HepG2 (cell line): ENCODE data around the gene ASTN1. TPM values are rescaled to one million over a fixed set of nuclear protein-coding genes. Genes with fewer than 3 reads are reported as not detected.

Source experiments
- ATAC-seq: fragments of 200-7000 bp; cut with Tn5 transposase; 3 replicates; pipeline ENCODE4 v1.9.1; 2020; ENCODE audit warnings: mild to moderate bottlenecking, moderate library complexity
- BruUV-seq: library from RNA; stranded (reverse); fragments of 400-500 nt; replicated peaks from 2 replicates; lab custom pipeline; 2021; lab: Mats Ljungman, UMichigan
- CTCF ChIA-PET: fragments of 300-600 bp; formaldehyde crosslinking; extraction: SDS; loops from one replicate; lab custom pipeline; 2021; ENCODE audit warnings: low total read pairs, inconsistent platforms, low intra/inter-chr PET ratio; lab: Yijun Ruan, JAX
- POLR2A ChIA-PET: fragments of 350-600 bp; sonication (Branson Sonifier 250); formaldehyde crosslinking; loops from one replicate; lab custom pipeline; 2020; ENCODE audit warnings: antibody characterized with exemption, inconsistent platforms; lab: Yijun Ruan, JAX
- DNase-seq: peaks from one replicate; pipeline ENCODE4 v3.0.0-alpha.2; 2015; ENCODE audit warnings: low spot score
- FAIRE-seq: peaks from 3 replicates; lab custom pipeline; 2011; peaks lifted over from hg19 to GRCh38; lab: Jason Lieb, UNC
- H2AFZ ChIP-seq: one replicate; pipeline ENCODE4 v1.6.1; 2011; ENCODE audit warnings: low read length, inconsistent platforms
- H3K27ac ChIP-seq: fragments of 300-600 bp; 3 replicates; pipeline ENCODE4 v1.8.0; 2011; ENCODE audit warnings: mixed run types, mild to moderate bottlenecking, mixed read lengths, low read length, inconsistent platforms; ENCODE audit not compliant: insufficient read depth; ENCODE audit errors: extremely low read length
- H3K27me3 ChIP-seq, 2 experiments: fragments of 200-600 bp in 1 of 2; 2 replicates in 1 of 2; 3 replicates in 1 of 2; pipeline versions ENCODE4 v1.6.0 to v1.8.0; 2011; ENCODE audit warnings: low read length in 2 of 2, mild to moderate bottlenecking in 2 of 2, moderate library complexity in 2 of 2, inconsistent platforms in 1 of 2; ENCODE audit not compliant: insufficient read depth in 2 of 2, control insufficient read depth in 1 of 2
- H3K36me3 ChIP-seq, 2 experiments: fragments of 200-600 bp in 1 of 2; replicated peaks in 1 of 2; 2 replicates in 1 of 2; 3 replicates in 1 of 2; pipeline versions ENCODE4 v1.5.1 to v1.8.0; 2011; ENCODE audit warnings: low read length in 2 of 2, inconsistent platforms in 1 of 2; ENCODE audit not compliant: insufficient read depth in 2 of 2, control insufficient read depth in 1 of 2
- H3K4me1 ChIP-seq: 2 replicates; pipeline ENCODE4 v1.5.1; 2012; ENCODE audit warnings: low read length, inconsistent platforms; ENCODE audit not compliant: insufficient read depth
- H3K4me2 ChIP-seq: 2 replicates; pipeline ENCODE4 v1.6.0; 2011; ENCODE audit warnings: low read depth, low read length, inconsistent platforms
- H3K4me3 ChIP-seq, 3 experiments: fragments of 200-600 bp in 1 of 3; sonication (generic), shearing (Covaris generic) in 1 of 3; replicated peaks in 1 of 3; 2 replicates each; pipeline ENCODE4 v1.5.1; 2011 to 2016; ENCODE audit warnings: low read length in 3 of 3, inconsistent platforms in 2 of 3, low read depth in 2 of 3, mild to moderate bottlenecking in 2 of 3, control low read depth in 1 of 3, mixed read lengths in 1 of 3; ENCODE audit not compliant: insufficient read depth in 1 of 3
- H3K79me2 ChIP-seq: one replicate; pipeline ENCODE4 v1.6.1; 2011; ENCODE audit warnings: low read length, inconsistent platforms; ENCODE audit not compliant: insufficient read depth
- H3K9ac ChIP-seq: 2 replicates; pipeline ENCODE4 v1.6.0; 2011; ENCODE audit warnings: mild to moderate bottlenecking, low read depth, low read length, inconsistent platforms; ENCODE audit not compliant: insufficient read depth
- H3K9me3 ChIP-seq: 2 replicates; pipeline ENCODE4 v1.5.1; 2012; ENCODE audit warnings: mild to moderate bottlenecking, low read length
- H4K20me1 ChIP-seq: 2 replicates; pipeline ENCODE4 v1.6.0; 2011; ENCODE audit warnings: inconsistent platforms, mild to moderate bottlenecking, low read length, moderate library complexity; ENCODE audit not compliant: insufficient read depth
- ESRRA ChIP-seq: sonication (generic); formaldehyde crosslinking; IDR thresholded peaks from 2 replicates; pipeline ENCODE4 v1.5.1; 2020; ENCODE audit warnings: mild to moderate bottlenecking, low read depth, missing genetic modification reagents
- KDM2A ChIP-seq: sonication (generic); formaldehyde crosslinking; IDR thresholded peaks from 2 replicates; pipeline ENCODE4 v1.4.0; 2020; ENCODE audit warnings: low read depth, missing genetic modification reagents, borderline replicate concordance
- KDM4B ChIP-seq: sonication (generic); formaldehyde crosslinking; IDR thresholded peaks from 2 replicates; pipeline ENCODE4 v1.4.0; 2020; ENCODE audit warnings: missing genetic modification reagents
- NFYC ChIP-seq: IDR thresholded peaks from 2 replicates; pipeline ENCODE4 v1.6.1; 2016; ENCODE audit warnings: missing genetic modification reagents, missing compliant biosample characterization
- NR2F1 ChIP-seq, 2 experiments: fragments of 450-650 bp in 1 of 2; formaldehyde crosslinking in 1 of 2; IDR thresholded peaks; 2 replicates each; pipeline versions ENCODE4 v1.5.0 to v1.6.1; 2016 to 2020; ENCODE audit warnings: mild to moderate bottlenecking in 1 of 2, missing compliant biosample characterization in 1 of 2, missing genetic modification reagents in 1 of 2, moderate library complexity in 1 of 2
- PCBP2 ChIP-seq: fragments of 200-400 bp; formaldehyde crosslinking; optimal IDR thresholded peaks from 2 replicates; pipeline ENCODE3; 2018; ENCODE audit warnings: low read length, low read depth; ENCODE audit not compliant: poor library complexity, severe bottlenecking
- TOPORS ChIP-seq: sonication (generic); formaldehyde crosslinking; IDR thresholded peaks from 2 replicates; pipeline ENCODE4 v1.8.0; 2023; ENCODE audit warnings: mild to moderate bottlenecking, missing genetic modification reagents
- TRIM24 ChIP-seq: sonication (generic); formaldehyde crosslinking; IDR thresholded peaks from 2 replicates; pipeline ENCODE4 v1.8.0; 2022; ENCODE audit warnings: mild to moderate bottlenecking, missing genetic modification reagents
- ZKSCAN5 ChIP-seq: sonication (generic); formaldehyde crosslinking; IDR thresholded peaks from 2 replicates; pipeline ENCODE4 v1.5.1; 2020; ENCODE audit warnings: mild to moderate bottlenecking, missing genetic modification reagents
- ZMAT3 ChIP-seq: sonication (generic); formaldehyde crosslinking; conservative IDR thresholded peaks from 2 replicates; pipeline ENCODE4 v1.7.0; 2021; ENCODE audit warnings: missing genetic modification reagents
- ZNF24 ChIP-seq: fragments of 450-650 bp; IDR thresholded peaks from 2 replicates; pipeline ENCODE4 v1.6.1; 2017; ENCODE audit warnings: antibody characterized with exemption, mild to moderate bottlenecking
- ZNF264 ChIP-seq: sonication (generic); formaldehyde crosslinking; IDR thresholded peaks from 2 replicates; pipeline ENCODE4 v1.4.0; 2020; ENCODE audit warnings: missing genetic modification reagents
- ZNF274 ChIP-seq: sonication (generic); formaldehyde crosslinking; IDR thresholded peaks from 2 replicates; pipeline ENCODE4 v1.5.1; 2020; ENCODE audit warnings: mild to moderate bottlenecking, missing genetic modification reagents
- ZNF331 ChIP-seq: sonication (generic); formaldehyde crosslinking; IDR thresholded peaks from 2 replicates; pipeline ENCODE4 v1.4.0; 2020; ENCODE audit warnings: missing genetic modification reagents
- ZNF550 ChIP-seq: sonication (generic); formaldehyde crosslinking; IDR thresholded peaks from 2 replicates; pipeline ENCODE4 v1.4.0; 2020; ENCODE audit warnings: mild to moderate bottlenecking, missing genetic modification reagents, borderline replicate concordance
- ZNF558 ChIP-seq: sonication (generic); formaldehyde crosslinking; IDR thresholded peaks from 2 replicates; pipeline ENCODE4 v1.9.0; 2022; ENCODE audit warnings: mild to moderate bottlenecking, missing genetic modification reagents, borderline replicate concordance
- ZNF574 ChIP-seq: sonication (generic); formaldehyde crosslinking; IDR thresholded peaks from 2 replicates; pipeline ENCODE4 v1.4.0; 2020; ENCODE audit warnings: missing genetic modification reagents
- ZNF746 ChIP-seq: sonication (generic); formaldehyde crosslinking; IDR thresholded peaks from 2 replicates; pipeline ENCODE4 v1.8.0; 2022; ENCODE audit warnings: mild to moderate bottlenecking, missing genetic modification reagents
- WGBS: methylation state at CpG from one replicate; pipeline ENCODE4 v1.1.6; 2017; ENCODE audit warnings: low lambda C conversion rate; 5-methylcytosine and 5-hydroxymethylcytosine counted together
- in situ Hi-C: cut with HindIII; loops from 2 replicates; pipeline ENCODE4 v1.10.0; 2017; ENCODE audit warnings: low pct_unique_long_range_greater_than_20kb; ENCODE audit not compliant: extremely low pct_ligation_motif_present
- intact Hi-C: fragments of 100-400 bp; cut with micrococcal nuclease; formaldehyde crosslinking; loops from one replicate; pipeline ENCODE4 v1.10.0; 2022; ENCODE audit not compliant: unreplicated experiment
- polyA plus RNA-seq, 8 experiments: library from polyadenylated mRNA; depleted of rRNA in 3 of 8; stranded (reverse) in 7 of 8; unstranded in 1 of 8; fragments of >200 nt; fragmentation: Illumina TruSeq in 4 of 8; extraction: Trizol in 4 of 8; gene quantifications; 2 replicates each; pipeline versions ENCODE4 v1.2.1 to v1.2.3, GENCODE V29; 2011 to 2016; ENCODE audit warnings: low read depth in 4 of 8, missing spikeins in 1 of 8, mixed read lengths in 1 of 8; ENCODE audit not compliant: insufficient read depth in 1 of 8
- total RNA-seq, 5 experiments: library from RNA; depleted of rRNA; stranded (reverse); fragments of >200 nt; fragmentation: Illumina TruSeq; extraction: Trizol; gene quantifications; 2 replicates each; pipeline ENCODE4 v1.2.3, GENCODE V29; 2016; ENCODE audit warnings: low read depth in 1 of 5

ASTN1 gene
- total and polyA plus RNA-seq, 2 of the 13 experiments (the other 11 are each of a cell fraction or from before 2014, with no cell fraction given) = not detected

GRCh38 chr1:176811511-176812288 is 352.8 kb downstream of the ASTN1 start:
- DNase-seq (no peak), ATAC-seq (no peak), FAIRE-seq (no peak)
- POLR2A ChIA-PET = no interaction called here
- no TSS peak for BruUV-seq
- WGBS = 10% methylated on average over 4 of the region's 4 CpGs
- Histone ChIP-seq H4K20me1 (no peaks in the 10 kb centered on the region), H3K4me1 (no peaks in the 10 kb centered on the region), H3K4me2 (no peak overlapping the region), H3K27me3 (0 out of 5 replicates have a peak, but pooled peaks cover 0 to 3% of the 10 kb centered on the region in 2 experiments), H3K4me3 (no peak overlapping the region), H3K27ac (no peak overlapping the region), H3K9me3 (no peaks in the 10 kb centered on the region), H3K36me3 (no peaks in the 10 kb centered on the region), H2AFZ (no peak overlapping the region), H3K79me2 (no peaks in the 10 kb centered on the region), H3K9ac (no peak overlapping the region)
- CTCF ChIA-PET = no interaction called here
- intact Hi-C loops (no loop called here), in situ Hi-C loops (no loop called here)
- TF ChIP-seq ESRRA (CRISPR knock-in tag) (no peak), NFYC (no peak), ZNF24 (no peak), ZNF264 (CRISPR knock-in tag) (no peak), ZNF550 (CRISPR knock-in tag) (no peak), KDM2A (CRISPR knock-in tag) (no peak)

GRCh38 chr1:176809292-176809691 is 355.2 kb downstream of the ASTN1 start:
- Histone ChIP-seq H3K9me3 (no peaks in the 10 kb centered on the region), H2AFZ (no peak overlapping the region), H3K36me3 (no peaks in the 10 kb centered on the region), H3K27ac (no peak overlapping the region), H3K4me1 (no peaks in the 10 kb centered on the region), H3K4me2 (no peak overlapping the region), H3K27me3 (0 out of 5 replicates have a peak, but pooled peaks cover 0 to 3% of the 10 kb centered on the region in 2 experiments), H3K79me2 (no peaks in the 10 kb centered on the region), H3K9ac (no peak overlapping the region), H3K4me3 (no peak overlapping the region), H4K20me1 (no peaks in the 10 kb centered on the region)
- ChIA-PET POLR2A (no interaction called here), CTCF (no interaction called here)
- intact Hi-C loops = no loop called here
- no TSS peak for BruUV-seq
- ATAC-seq (no peak), DNase-seq (no peak), FAIRE-seq (no peak)
- 0% methylated on average over 2 of the region's 2 CpGs for WGBS
- in situ Hi-C loops = no loop called here
- TF ChIP-seq ZNF274 (CRISPR knock-in tag) (no peak), ZNF558 (CRISPR knock-in tag) (no peak), NR2F1 (CRISPR knock-in tag; IDR thresholded peaks at IDR 0.05) (no peak), TRIM24 (no peak), ZNF331 (CRISPR knock-in tag) (no peak), ZNF574 (no peak), KDM4B (no peak), PCBP2 (no peak), TOPORS (CRISPR knock-in tag) (no peak), ZKSCAN5 (CRISPR knock-in tag) (no peak), ZMAT3 (CRISPR knock-in tag) (no peak), ZNF746 (CRISPR knock-in tag) (no peak)
